ENCODE results near the gene IRX6.

Gene IRX6

GRCh38 chr16:55367866-55368603, 44.0 kb downstream of the IRX6 start:
- DNase-seq: no peak

GRCh38 chr16:55369151-55369550, 45.1 kb downstream of the IRX6 start:
- no peak for DNase-seq

GRCh38 chr16:55370762-55371482, 46.9 kb downstream of the IRX6 start:
- DNase-seq: no peak

GRCh38 chr16:55372792-55373488, 48.9 kb downstream of the IRX6 start:
- no peak for DNase-seq

GRCh38 chr16:55373489-55373832, 49.5 kb downstream of the IRX6 start:
- DNase-seq: no peak

GRCh38 chr16:55376045-55376444, 52.0 kb downstream of the IRX6 start:
- DNase-seq: no peak

GRCh38 chr16:55376567-55377167, 52.7 kb downstream of the IRX6 start:
- DNase-seq: no peak

- DNase-seq: no peak
Measured at GRCh38 chr16:55377840-55378239, 53.8 kb downstream of the IRX6 start.

- DNase-seq: no peak
Measured at GRCh38 chr16:55378616-55379015, 54.6 kb downstream of the IRX6 start.

GRCh38 chr16:55379371-55379770, 55.4 kb downstream of the IRX6 start:
- no peak for DNase-seq

GRCh38 chr16:55379876-55380390, 55.9 kb downstream of the IRX6 start:
- no peak for DNase-seq

All from NCI-H2171 (cell line).